ENCODE results near the gene DOK6.

Gene DOK6

GRCh38 chr18:69490813-69491212 lies 90.1 kb downstream of the DOK6 start:
- TF ChIP-seq REST (IDR thresholded peaks at IDR 0.05; ENCODE audit: insufficient read depth in 1 of 2, low read depth in 2 of 2, low read length in 2 of 2) (0 out of 4 replicates have a peak, but pooled peaks of 1 of the 2 experiments have one; percentile 23), POLR2AphosphoS5 (IDR thresholded peaks at IDR 0.05; ENCODE audit: low read depth, low read length) (no peak)

- TF ChIP-seq TAF1 (IDR thresholded peaks at IDR 0.05; ENCODE audit: borderline replicate concordance, insufficient read depth, low read length) (no peak), POLR2AphosphoS5 (IDR thresholded peaks at IDR 0.05; ENCODE audit: low read depth, low read length) (no peak), REST (IDR thresholded peaks at IDR 0.05; ENCODE audit: insufficient read depth in 1 of 2, low read depth in 2 of 2, low read length in 2 of 2) (no peak), SIN3A (IDR thresholded peaks at IDR 0.05; ENCODE audit: borderline replicate concordance, insufficient read depth, low read length) (no peak), FOXP2 (optimal IDR thresholded peaks at IDR 0.05; ENCODE audit: borderline replicate concordance, extremely low read depth, extremely low read length, insufficient read depth) (no peak)
Measured at GRCh38 chr18:69491576-69491975, 90.9 kb downstream of the DOK6 start.

GRCh38 chr18:69492861-69493260 lies 92.2 kb downstream of the DOK6 start:
- TF ChIP-seq TAF1 (IDR thresholded peaks at IDR 0.05; ENCODE audit: borderline replicate concordance, insufficient read depth, low read length) (no peak), FOXP2 (optimal IDR thresholded peaks at IDR 0.05; ENCODE audit: borderline replicate concordance, extremely low read depth, extremely low read length, insufficient read depth) (no peak), POLR2AphosphoS5 (IDR thresholded peaks at IDR 0.05; ENCODE audit: low read depth, low read length) (no peak), REST (IDR thresholded peaks at IDR 0.05; ENCODE audit: insufficient read depth in 1 of 2, low read depth in 2 of 2, low read length in 2 of 2) (no peak), SIN3A (IDR thresholded peaks at IDR 0.05; ENCODE audit: borderline replicate concordance, insufficient read depth, low read length) (no peak)

- TF ChIP-seq FOXP2 (optimal IDR thresholded peaks at IDR 0.05; ENCODE audit: borderline replicate concordance, extremely low read depth, extremely low read length, insufficient read depth) (no peak), SIN3A (IDR thresholded peaks at IDR 0.05; ENCODE audit: borderline replicate concordance, insufficient read depth, low read length) (no peak), REST (IDR thresholded peaks at IDR 0.05; ENCODE audit: insufficient read depth in 1 of 2, low read depth in 2 of 2, low read length in 2 of 2) (no peak), POLR2AphosphoS5 (IDR thresholded peaks at IDR 0.05; ENCODE audit: low read depth, low read length) (no peak), TAF1 (IDR thresholded peaks at IDR 0.05; ENCODE audit: borderline replicate concordance, insufficient read depth, low read length) (no peak)
Measured at GRCh38 chr18:69494841-69495240, 94.2 kb downstream of the DOK6 start.

- TF ChIP-seq SIN3A (IDR thresholded peaks at IDR 0.05; ENCODE audit: borderline replicate concordance, insufficient read depth, low read length): no peak
- no peak for TF ChIP-seq TAF1 (IDR thresholded peaks at IDR 0.05; ENCODE audit: borderline replicate concordance, insufficient read depth, low read length)
- TF ChIP-seq POLR2AphosphoS5 (IDR thresholded peaks at IDR 0.05; ENCODE audit: low read depth, low read length): no peak
- no peak for TF ChIP-seq REST (IDR thresholded peaks at IDR 0.05; ENCODE audit: insufficient read depth in 1 of 2, low read depth in 2 of 2, low read length in 2 of 2)
- TF ChIP-seq FOXP2 (optimal IDR thresholded peaks at IDR 0.05; ENCODE audit: borderline replicate concordance, extremely low read depth, extremely low read length, insufficient read depth): no peak
Measured at GRCh38 chr18:69495338-69495737, 94.7 kb downstream of the DOK6 start.

Data from PFSK-1 (cell line).